Right cardiac atrium (tissue), 5 donors: Measurements from ENCODE around the gene TSPAN8. TPM values are rescaled to one million over a fixed set of nuclear protein-coding genes. Genes with fewer than 3 reads are reported as not detected.

Experiments used
- ATAC-seq, 2 donors: fragments of 200-7000 bp; cut with Tn5 transposase; one replicate each; pipeline versions ENCODE4 v1.8.0 to v1.9.1; 2020; ENCODE audit warnings: moderate library complexity in 2 of 2, mild to moderate bottlenecking in 1 of 2
- DNase-seq, 3 donors: peaks; one replicate each; pipeline ENCODE4 v3.0.0-alpha.2; 2020
- H3K27ac ChIP-seq: one replicate; pipeline ENCODE4 v1.5.1; 2013; ENCODE audit warnings: mild to moderate bottlenecking, low read length, control low read depth, moderate library complexity
- H3K27me3 ChIP-seq: one replicate; pipeline ENCODE4 v1.6.1; 2013; ENCODE audit not compliant: control insufficient read depth, insufficient read depth
- H3K4me1 ChIP-seq: one replicate; pipeline ENCODE4 v1.6.1; 2013; ENCODE audit warnings: low read length; ENCODE audit not compliant: control insufficient read depth, insufficient read depth
- H3K4me3 ChIP-seq: one replicate; pipeline ENCODE4 v1.5.1; 2013; ENCODE audit warnings: low read length, control low read depth
- H3K9me3 ChIP-seq: one replicate; pipeline ENCODE4 v1.6.1; 2013; ENCODE audit warnings: low read length; ENCODE audit not compliant: control insufficient read depth
- WGBS: extraction: QIAGEN DNeasy Blood & Tissue Kit; methylation state at CpG from one replicate; pipeline ENCODE4 v1.1.7; 2013; 5-methylcytosine and 5-hydroxymethylcytosine counted together
- intact Hi-C, 4 donors: fragments of 100-400 bp; cut with DNase I; formaldehyde crosslinking; loops; one replicate each; pipeline versions ENCODE4 v1.11.0 to v1.14.0; 2022 to 2023
- polyA plus RNA-seq: library from polyadenylated mRNA; stranded (reverse); fragments of 200-250 nt; gene quantifications from one replicate; pipeline ENCODE4 v1.2.3, GENCODE V29; 2013
- total RNA-seq, 4 donors: library from RNA; stranded (reverse); fragmentation: NEBNext Ultra II Directional; extraction: Animal tissue kit (Norgen Biotek cat#: 25700); gene quantifications; one replicate each; pipeline ENCODE4 v1.2.1, GENCODE V29; 2021
- donor health status: healthy with polysubstance abuse.
- donor health status: DM: no; HTN: yes; CAD: no.
- donor health status: DM: no; HTN: no; CAD: no.
- donor health status: DM: no; HTN: yes; CAD: no; lungs with severe emphysema.
- donor health status: DM: yes; HTN: yes; CAD: no.

Gene TSPAN8
- total and polyA plus RNA-seq, 5 donors: 1.5 to 5.5 (median 2.7) TPM

- H3K27me3 ChIP-seq: no peaks in the 10 kb centered on the region
- intact Hi-C loops: no loop called here
- no peak for DNase-seq
- no peak for ATAC-seq
- H3K4me3 ChIP-seq: no peak overlapping the region
- H3K4me1 ChIP-seq: no peaks in the 10 kb centered on the region
- no peaks in the 10 kb centered on the region for H3K9me3 ChIP-seq
- WGBS: 80% methylated on average over 2 of the region's 2 CpGs
- no peak overlapping the region for H3K27ac ChIP-seq
Observed at GRCh38 chr12:71075743-71076142, 82.1 kb downstream of the TSPAN8 start.

Other genes with a start within 250 kb of the TSPAN8 start
- gene PTPRR, start 237.3 kb downstream of the TSPAN8 start, total RNA-seq: 1 to 10 TPM in 1 of 4 donors, under 1 TPM in 3; 0.31 to 1.4 (median 0.69) TPM
- gene PTPRR, start 237.3 kb downstream of the TSPAN8 start, polyA plus RNA-seq: 0.72 TPM